HFFc6 (cell line): ENCODE results near the gene MLST8. TPM values are rescaled to one million over a fixed set of nuclear protein-coding genes. Genes with fewer than 3 reads are reported as not detected.

Experiments used
- DNase-seq: peaks from one replicate; pipeline ENCODE4 v3.0.0-alpha.2; 2018
- H3K27ac Mint-ChIP-seq: 2 replicates; pipeline ENCODE4 v1.8.0; 2020; ENCODE audit warnings: mild to moderate bottlenecking, mixed read lengths
- H3K27me3 Mint-ChIP-seq: 2 replicates; pipeline ENCODE4 v1.8.0; 2021; ENCODE audit warnings: mild to moderate bottlenecking, moderate library complexity, mixed read lengths; ENCODE audit not compliant: insufficient read depth
- H3K36me3 Mint-ChIP-seq: 2 replicates; pipeline ENCODE4 v1.8.0; 2021; ENCODE audit warnings: low read depth, mixed read lengths
- H3K4me1 Mint-ChIP-seq: 2 replicates; pipeline ENCODE4 v1.8.0; 2020; ENCODE audit warnings: low read depth, mixed read lengths
- H3K4me3 Mint-ChIP-seq: 2 replicates; pipeline ENCODE4 v1.8.0; 2020; ENCODE audit warnings: mild to moderate bottlenecking, moderate library complexity, mixed read lengths
- H3K9me3 Mint-ChIP-seq: 2 replicates; pipeline ENCODE4 v1.8.0; 2020; ENCODE audit warnings: mild to moderate bottlenecking, mixed read lengths
- total RNA-seq, 6 experiments: library from RNA; stranded (reverse); fragmentation: NEBNext Ultra II Directional; extraction: Animal tissue kit (Norgen Biotek cat#: 25700); gene quantifications; 2 replicates in 1 of 6; 3 replicates in 5 of 6; pipeline ENCODE4 v1.2.3, GENCODE V29; 2021
- TF ChIP-seq, protein P1 (sequence below): fragments of 200-600 bp; sonication (generic); IDR thresholded peaks from 2 replicates; pipeline ENCODE4 v1.5.0; 2021; ENCODE audit warnings: antibody characterized with exemption, mild to moderate bottlenecking

Gene MLST8
- total RNA-seq, 6 experiments from 2014 or later = 32.7 to 39.4 (median 37.5) TPM

DNA sequence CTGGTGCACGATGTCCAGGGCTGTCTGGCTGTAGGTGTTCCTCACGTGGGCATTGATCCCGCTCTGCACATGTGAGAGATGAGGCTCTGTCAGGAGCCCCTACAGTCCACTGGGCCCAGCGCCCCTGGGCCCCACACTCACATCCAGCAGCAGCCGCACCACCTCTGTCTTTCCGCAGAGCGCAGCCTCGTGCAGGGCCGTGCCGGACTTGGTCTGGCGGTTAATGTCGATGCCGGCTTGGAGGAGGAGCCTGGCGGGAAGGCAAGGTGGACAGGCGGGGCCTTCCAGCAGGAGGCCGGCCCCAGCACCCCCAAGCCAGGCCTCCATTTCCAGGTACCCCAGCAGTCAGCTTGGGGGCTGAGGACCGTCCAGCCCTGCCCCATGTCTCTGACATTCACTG, 18.0 kb upstream of the MLST8 start:
- TF ChIP-seq, protein P1, sequence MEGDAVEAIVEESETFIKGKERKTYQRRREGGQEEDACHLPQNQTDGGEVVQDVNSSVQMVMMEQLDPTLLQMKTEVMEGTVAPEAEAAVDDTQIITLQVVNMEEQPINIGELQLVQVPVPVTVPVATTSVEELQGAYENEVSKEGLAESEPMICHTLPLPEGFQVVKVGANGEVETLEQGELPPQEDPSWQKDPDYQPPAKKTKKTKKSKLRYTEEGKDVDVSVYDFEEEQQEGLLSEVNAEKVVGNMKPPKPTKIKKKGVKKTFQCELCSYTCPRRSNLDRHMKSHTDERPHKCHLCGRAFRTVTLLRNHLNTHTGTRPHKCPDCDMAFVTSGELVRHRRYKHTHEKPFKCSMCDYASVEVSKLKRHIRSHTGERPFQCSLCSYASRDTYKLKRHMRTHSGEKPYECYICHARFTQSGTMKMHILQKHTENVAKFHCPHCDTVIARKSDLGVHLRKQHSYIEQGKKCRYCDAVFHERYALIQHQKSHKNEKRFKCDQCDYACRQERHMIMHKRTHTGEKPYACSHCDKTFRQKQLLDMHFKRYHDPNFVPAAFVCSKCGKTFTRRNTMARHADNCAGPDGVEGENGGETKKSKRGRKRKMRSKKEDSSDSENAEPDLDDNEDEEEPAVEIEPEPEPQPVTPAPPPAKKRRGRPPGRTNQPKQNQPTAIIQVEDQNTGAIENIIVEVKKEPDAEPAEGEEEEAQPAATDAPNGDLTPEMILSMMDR = no peak
- Mint-ChIP-seq H3K27me3 (peaks cover 4% of the 10 kb centered on the region), H3K4me3 (no peak overlapping the region), H3K36me3 (peaks cover 4% of the 10 kb centered on the region), H3K4me1 (no peaks in the 10 kb centered on the region), H3K27ac (no peak overlapping the region), H3K9me3 (no peaks in the 10 kb centered on the region)
- no peak for DNase-seq

- DNase-seq = no peak
These were observed 16.9 kb upstream of the MLST8 start for GRCh38 chr16:2188395-2188794.

DNA sequence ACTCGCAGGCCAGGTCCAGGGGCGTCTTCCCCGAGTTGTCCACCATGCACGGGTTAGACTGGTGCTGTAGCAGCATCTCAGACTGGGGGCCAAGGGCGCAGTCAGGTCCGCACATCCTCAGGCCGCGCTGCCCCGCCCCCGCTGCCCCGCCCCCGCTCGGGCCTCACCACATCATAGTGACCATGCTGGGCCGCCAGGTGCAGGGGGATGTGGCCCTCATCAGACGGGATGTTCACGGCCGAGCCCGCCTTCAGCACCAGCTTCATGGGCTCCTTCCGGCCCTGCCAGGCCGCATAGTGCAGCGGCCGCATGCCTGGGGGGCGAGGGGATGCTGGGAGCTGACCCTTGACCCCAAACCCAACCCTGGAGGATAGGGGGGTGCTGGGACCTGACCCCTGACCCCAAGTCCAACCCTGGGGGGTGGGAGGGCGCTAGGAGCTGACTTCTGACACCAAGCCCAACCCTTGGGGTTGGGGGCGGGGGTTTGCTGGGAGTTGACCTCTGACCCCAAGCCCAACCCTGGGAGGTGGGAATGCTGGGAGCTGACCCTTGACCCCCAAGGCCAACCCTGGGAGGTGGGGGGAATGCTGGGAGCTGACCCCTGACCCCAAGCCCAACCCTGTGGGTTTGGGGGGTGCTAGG, 15.9 kb upstream of the MLST8 start:
- Mint-ChIP-seq H3K4me3 (no peak overlapping the region), H3K36me3 (no peaks in the 10 kb centered on the region), H3K27ac (no peak overlapping the region), H3K9me3 (no peaks in the 10 kb centered on the region), H3K27me3 (peaks cover 4% of the 10 kb centered on the region), H3K4me1 (no peaks in the 10 kb centered on the region; the same call in 1 of the 2 replicates)
- TF ChIP-seq, protein P1 = no peak
- DNase-seq = no peak

More at GRCh38 chr16:2188395-2188794, 16.9 kb upstream of the MLST8 start:
- Mint-ChIP-seq H3K27me3 (peaks cover 4% of the 10 kb centered on the region), H3K9me3 (no peaks in the 10 kb centered on the region), H3K4me1 (no peaks in the 10 kb centered on the region), H3K27ac (no peak overlapping the region), H3K4me3 (no peak overlapping the region), H3K36me3 (no peaks in the 10 kb centered on the region)
- TF ChIP-seq, protein P1 = no peak

DNA sequence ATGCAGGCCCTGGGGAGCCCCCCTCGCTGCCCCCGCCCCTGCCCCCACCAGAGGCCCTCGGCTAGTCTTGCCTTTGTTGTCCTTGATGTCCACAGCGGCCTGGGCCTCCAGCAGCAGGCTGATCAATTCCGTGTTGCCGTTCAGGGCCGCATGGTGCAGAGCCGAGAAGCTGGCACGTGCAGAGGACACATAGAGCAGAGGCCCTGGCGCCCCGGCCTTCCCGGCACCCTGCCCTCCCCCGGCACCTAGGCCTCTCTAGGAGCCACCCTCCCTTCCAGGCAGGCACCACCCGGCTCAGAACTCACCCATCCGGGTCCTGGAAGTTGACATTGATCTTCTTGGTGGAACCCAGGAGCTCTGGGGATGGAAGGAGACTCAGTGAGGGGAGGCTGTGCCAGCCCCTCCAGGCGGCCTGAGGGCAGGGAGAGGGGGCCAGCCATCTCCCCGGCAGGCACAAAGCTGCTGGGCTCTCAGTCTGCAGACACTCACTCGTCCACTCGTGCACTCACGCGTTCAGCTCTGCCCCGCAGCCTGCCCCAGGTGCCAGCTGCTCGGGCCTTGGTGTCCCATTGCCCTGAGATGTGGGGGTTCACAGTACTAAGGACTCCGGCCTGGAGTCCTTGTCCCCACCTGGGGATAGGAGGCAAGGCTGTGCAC, 15.1 kb upstream of the MLST8 start:
- no peaks in the 10 kb centered on the region for H3K36me3 Mint-ChIP-seq
- TF ChIP-seq, protein P1 = no peak
- H3K27me3 Mint-ChIP-seq = peaks cover 6% of the 10 kb centered on the region; the same call in 1 of the 2 replicates
- no peaks in the 10 kb centered on the region for H3K9me3 Mint-ChIP-seq
- H3K27ac Mint-ChIP-seq = no peak overlapping the region
- no peak overlapping the region for H3K4me3 Mint-ChIP-seq
- DNase-seq = no peak
- H3K4me1 Mint-ChIP-seq = no peaks in the 10 kb centered on the region; the same call in 1 of the 2 replicates

DNA sequence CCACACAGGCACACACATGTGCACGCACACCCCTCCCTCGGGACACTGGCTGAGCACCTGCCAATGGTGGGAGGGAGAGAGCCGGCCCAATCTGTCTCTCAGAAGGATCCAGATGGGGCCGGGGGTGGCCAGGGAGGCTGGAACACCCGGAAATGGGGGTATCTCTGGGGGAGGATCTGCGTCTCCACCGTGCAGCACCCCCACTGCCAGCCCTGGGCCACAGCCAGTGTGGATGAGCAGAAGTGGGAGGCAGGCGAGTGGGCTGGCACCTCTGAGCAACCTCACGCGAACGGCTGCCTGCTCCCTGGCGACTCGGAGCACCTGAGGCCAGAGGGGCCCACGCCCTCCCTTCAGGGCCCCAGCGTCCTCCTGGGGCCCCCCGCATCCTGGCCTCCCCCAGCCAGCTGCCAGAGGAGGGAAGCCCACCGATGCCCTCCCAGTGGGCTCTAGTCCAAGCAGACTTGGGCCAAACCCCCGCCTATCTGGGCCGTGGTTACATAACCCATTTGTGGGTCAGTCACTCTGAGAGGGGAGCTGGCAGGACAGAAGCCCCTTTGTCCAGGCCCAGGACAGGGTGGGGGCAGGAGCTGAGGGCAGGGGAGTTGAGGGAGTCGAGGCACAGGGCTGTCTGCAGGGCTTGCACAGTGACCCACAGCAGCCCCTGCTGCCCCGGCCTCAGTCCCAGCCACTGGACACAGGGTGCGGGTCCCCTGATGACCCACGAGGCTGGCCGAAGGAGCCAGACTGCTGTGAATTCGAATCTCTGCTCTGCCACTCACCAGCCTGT, 14.4 kb upstream of the MLST8 start:
- Mint-ChIP-seq H3K27ac (no peak overlapping the region), H3K4me3 (no peak overlapping the region), H3K27me3 (peaks cover 9% of the 10 kb centered on the region; the same call in 1 of the 2 replicates), H3K4me1 (no peaks in the 10 kb centered on the region; the same call in 1 of the 2 replicates), H3K9me3 (no peaks in the 10 kb centered on the region), H3K36me3 (no peaks in the 10 kb centered on the region)
- TF ChIP-seq, protein P1 = no peak
- no peak for DNase-seq
